Esophagus muscularis mucosa (tissue), 4 donors: Measurements from ENCODE around the gene ZMYND11. TPM values are rescaled to one million over a fixed set of nuclear protein-coding genes. Genes with fewer than 3 reads are reported as not detected.

Experiments
- DNase-seq: peaks from one replicate; pipeline ENCODE4 v3.0.0-alpha.2; 2017; ENCODE audit errors: extremely low spot score
- H3K27ac ChIP-seq, 4 donors: fragments of 200-600 bp; sonication (generic); replicated peaks in 1 of 4; 1 replicate in 3 of 4; 2 replicates in 1 of 4; pipeline ENCODE4 v1.5.1; 2016 to 2019; ENCODE audit warnings: mild to moderate bottlenecking in 1 of 4
- H3K27me3 ChIP-seq, 4 donors: fragments of 200-600 bp; sonication (generic); one replicate each; pipeline versions ENCODE4 v1.5.1 to v1.6.0; 2016 to 2019
- H3K36me3 ChIP-seq, 4 donors: fragments of 200-600 bp; sonication (generic); one replicate each; pipeline ENCODE4 v1.5.1; 2016 to 2019
- H3K4me1 ChIP-seq, 4 donors: fragments of 200-600 bp; sonication (generic); one replicate each; pipeline ENCODE4 v1.5.1; 2016 to 2019
- H3K4me3 ChIP-seq, 4 donors: fragments of 200-600 bp; sonication (generic); 1 replicate in 2 of 4; 2 replicates in 2 of 4; pipeline ENCODE4 v1.5.1; 2016 to 2019; ENCODE audit warnings: mild to moderate bottlenecking in 4 of 4, moderate library complexity in 1 of 4
- H3K9me3 ChIP-seq, 4 donors: fragments of 200-600 bp; sonication (generic); 1 replicate in 3 of 4; 2 replicates in 1 of 4; pipeline ENCODE4 v1.5.1; 2016 to 2019
- CTCF ChIP-seq, 3 experiments: fragments of 200-600 bp in 2 of 3; fragments of 450-650 bp in 1 of 3; sonication (generic) in 2 of 3; IDR thresholded peaks; one replicate each; pipeline ENCODE4 v1.5.1; 2017 to 2019; ENCODE audit warnings: antibody characterized with exemption in 3 of 3, mild to moderate bottlenecking in 2 of 3, moderate library complexity in 1 of 3
- EP300 ChIP-seq: sonication (generic); formaldehyde crosslinking; IDR thresholded peaks from one replicate; pipeline ENCODE4 v1.6.1; 2017; ENCODE audit warnings: antibody characterized with exemption
- POLR2A ChIP-seq: fragments of 450-650 bp; IDR thresholded peaks from one replicate; pipeline ENCODE4 v1.6.1; 2017; ENCODE audit warnings: antibody characterized with exemption, moderate library complexity, mild to moderate bottlenecking, low read depth
- POLR2AphosphoS5 ChIP-seq, 2 donors: sonication (generic); formaldehyde crosslinking; IDR thresholded peaks; one replicate each; pipeline ENCODE4 v1.6.1; 2017; ENCODE audit warnings: antibody characterized with exemption in 2 of 2
- WGBS: methylation state at CpG from one replicate; pipeline ENCODE4 v1.1.5; 2018; 5-methylcytosine and 5-hydroxymethylcytosine counted together
- intact Hi-C: fragments of 100-400 bp; cut with DNase I; formaldehyde crosslinking; loops from one replicate; pipeline ENCODE4 v1.15.1; 2023
- total RNA-seq, 4 donors: library from RNA; depleted of rRNA; stranded (reverse); fragments of >200 nt; gene quantifications; one replicate each; pipeline versions ENCODE4 v1.1.0 to v1.2.1, GENCODE V29; 2016

ZMYND11 gene
- total RNA-seq, 4 donors from 2014 or later, result 132 to 145 (median 139) TPM

- TF ChIP-seq EP300 (no peak), POLR2AphosphoS5 (IDR thresholded peaks at IDR 0.05) (no peak), CTCF (IDR thresholded peaks at IDR 0.05) (no peak), POLR2A (no peak)
- Histone ChIP-seq H3K9me3 (no peaks in the 10 kb centered on the region), H3K27ac (peak overlapping the region in 1 of 4 donors; percentile 1), H3K36me3 (peaks cover 0 to 5% (median 2%) of the 10 kb centered on the region in 4 donors), H3K27me3 (no peaks in the 10 kb centered on the region), H3K4me3 (no peak overlapping the region), H3K4me1 (peaks cover 0 to 4% (median 0%) of the 10 kb centered on the region in 4 donors)
- intact Hi-C loops, result no loop called here
- 75% methylated on average over 3 of the region's 3 CpGs for WGBS
- no peak for DNase-seq
Measured at GRCh38 chr10:232061-232460, 96.8 kb downstream of the ZMYND11 start.

- TF ChIP-seq CTCF (IDR thresholded peaks at IDR 0.05) (no peak), POLR2A (no peak), POLR2AphosphoS5 (IDR thresholded peaks at IDR 0.05) (no peak), EP300 (no peak)
- H3K27ac ChIP-seq, result no peak overlapping the region
- no peak overlapping the region for H3K4me3 ChIP-seq
- H3K9me3 ChIP-seq, result no peaks in the 10 kb centered on the region
- intact Hi-C loops, result no loop called here
- no peak for DNase-seq
- peaks cover 0 to 14% (median 6%) of the 10 kb centered on the region in 4 donors for H3K36me3 ChIP-seq
- no peaks in the 10 kb centered on the region for H3K27me3 ChIP-seq
- whole genome bisulfite sequencing, result 99% methylated on average over 10 of the region's 11 CpGs
- H3K4me1 ChIP-seq, result peaks cover 0 to 4% (median 0%) of the 10 kb centered on the region in 4 donors
Measured at GRCh38 chr10:232878-233277, 97.6 kb downstream of the ZMYND11 start.

- Histone ChIP-seq H3K27ac (no peak overlapping the region), H3K4me1 (peaks cover 0 to 4% (median 0%) of the 10 kb centered on the region in 4 donors), H3K36me3 (peaks cover 1 to 33% (median 17%) of the 10 kb centered on the region in 4 donors), H3K4me3 (no peak overlapping the region), H3K9me3 (no peaks in the 10 kb centered on the region), H3K27me3 (no peaks in the 10 kb centered on the region)
- WGBS, result 92% methylated on average over 9 of the region's 9 CpGs
- intact Hi-C loops, result no loop called here
- TF ChIP-seq CTCF (IDR thresholded peaks at IDR 0.05) (no peak), EP300 (no peak), POLR2AphosphoS5 (IDR thresholded peaks at IDR 0.05) (no peak), POLR2A (no peak)
- no peak for DNase-seq
Measured at GRCh38 chr10:234708-235406, 99.6 kb downstream of the ZMYND11 start.

GRCh38 chr10:235915-236314 is 100.7 kb downstream of the ZMYND11 start:
- WGBS, result 77% methylated on average over 3 of the region's 3 CpGs
- H3K27ac ChIP-seq, result no peak overlapping the region
- H3K4me3 ChIP-seq, result no peak overlapping the region
- intact Hi-C loops, result no loop called here
- H3K9me3 ChIP-seq, result no peaks in the 10 kb centered on the region
- no peak for TF ChIP-seq POLR2AphosphoS5 (IDR thresholded peaks at IDR 0.05)
- TF ChIP-seq CTCF (IDR thresholded peaks at IDR 0.05), result no peak
- no peak for TF ChIP-seq EP300
- H3K4me1 ChIP-seq, result peaks cover 0 to 4% (median 1%) of the 10 kb centered on the region in 4 donors
- no peaks in the 10 kb centered on the region for H3K27me3 ChIP-seq
- H3K36me3 ChIP-seq, result peaks cover 7 to 42% (median 23%) of the 10 kb centered on the region in 4 donors
- no peak for DNase-seq

- intact Hi-C loops, result no loop called here
- DNase-seq, result no peak
- WGBS, result 96% methylated on average over 6 of the region's 6 CpGs
- TF ChIP-seq POLR2AphosphoS5 (IDR thresholded peaks at IDR 0.05) (no peak), CTCF (IDR thresholded peaks at IDR 0.05) (no peak), EP300 (no peak), POLR2A (no peak)
- H3K27ac ChIP-seq, result no peak overlapping the region
- peaks cover 7 to 71% (median 32%) of the 10 kb centered on the region in 4 donors for H3K36me3 ChIP-seq
- H3K27me3 ChIP-seq, result no peaks in the 10 kb centered on the region
- H3K9me3 ChIP-seq, result no peaks in the 10 kb centered on the region
- H3K4me1 ChIP-seq, result peaks cover 0 to 15% (median 13%) of the 10 kb centered on the region in 4 donors
- no peak overlapping the region for H3K4me3 ChIP-seq
Measured at GRCh38 chr10:239109-239508, 103.9 kb downstream of the ZMYND11 start.
